ENCODE measurements around the gene CLCN5.

The CLCN5 gene

GRCh38 chrX:49932791-49933190, 10.4 kb downstream of the CLCN5 start:
- no peak overlapping the region for H3K4me3 ChIP-seq (ENCODE audit: low read depth in 1 of 2, low read length in 2 of 2)
- no peaks in the 10 kb centered on the region for H3K9me3 ChIP-seq (ENCODE audit: control insufficient read depth in 1 of 2, low read length in 2 of 2)
- H3K9ac ChIP-seq (ENCODE audit: low read depth in 1 of 2, low read length in 2 of 2), result no peak overlapping the region
- no peak overlapping the region for H3K27ac ChIP-seq (ENCODE audit: low read depth, low read length)
- H3K27me3 ChIP-seq (ENCODE audit: control insufficient read depth in 1 of 2, insufficient read depth in 2 of 2, low read length in 2 of 2), result no peaks in the 10 kb centered on the region
- H3K36me3 ChIP-seq (ENCODE audit: control insufficient read depth in 1 of 2, insufficient read depth in 2 of 2, low read length in 2 of 2), result no peaks in the 10 kb centered on the region
- H3K4me1 ChIP-seq (ENCODE audit: control insufficient read depth in 1 of 2, insufficient read depth in 2 of 2, low read length in 2 of 2), result no peaks in the 10 kb centered on the region

GRCh38 chrX:49934148-49934547, 11.8 kb downstream of the CLCN5 start:
- Histone ChIP-seq H3K4me3 (ENCODE audit: low read depth in 1 of 2, low read length in 2 of 2) (no peak overlapping the region), H3K36me3 (ENCODE audit: control insufficient read depth in 1 of 2, insufficient read depth in 2 of 2, low read length in 2 of 2) (no peaks in the 10 kb centered on the region), H3K27me3 (ENCODE audit: control insufficient read depth in 1 of 2, insufficient read depth in 2 of 2, low read length in 2 of 2) (no peaks in the 10 kb centered on the region), H3K9me3 (ENCODE audit: control insufficient read depth in 1 of 2, low read length in 2 of 2) (no peaks in the 10 kb centered on the region), H3K27ac (ENCODE audit: low read depth, low read length) (no peak overlapping the region), H3K9ac (ENCODE audit: low read depth in 1 of 2, low read length in 2 of 2) (no peak overlapping the region), H3K4me1 (ENCODE audit: control insufficient read depth in 1 of 2, insufficient read depth in 2 of 2, low read length in 2 of 2) (no peaks in the 10 kb centered on the region)

- no peaks in the 10 kb centered on the region for H3K4me1 ChIP-seq (ENCODE audit: control insufficient read depth in 1 of 2, insufficient read depth in 2 of 2, low read length in 2 of 2)
- no peaks in the 10 kb centered on the region for H3K9me3 ChIP-seq (ENCODE audit: control insufficient read depth in 1 of 2, low read length in 2 of 2)
- no peak overlapping the region for H3K4me3 ChIP-seq (ENCODE audit: low read depth in 1 of 2, low read length in 2 of 2)
- H3K27ac ChIP-seq (ENCODE audit: low read depth, low read length), result no peak overlapping the region
- H3K36me3 ChIP-seq (ENCODE audit: control insufficient read depth in 1 of 2, insufficient read depth in 2 of 2, low read length in 2 of 2), result no peaks in the 10 kb centered on the region
- H3K27me3 ChIP-seq (ENCODE audit: control insufficient read depth in 1 of 2, insufficient read depth in 2 of 2, low read length in 2 of 2), result no peaks in the 10 kb centered on the region
- H3K9ac ChIP-seq (ENCODE audit: low read depth in 1 of 2, low read length in 2 of 2), result no peak overlapping the region
These were observed 12.3 kb downstream of the CLCN5 start for GRCh38 chrX:49934729-49935128.

GRCh38 chrX:49947781-49948180, 25.4 kb downstream of the CLCN5 start:
- Histone ChIP-seq H3K4me3 (ENCODE audit: low read depth in 1 of 2, low read length in 2 of 2) (no peak overlapping the region), H3K27me3 (ENCODE audit: control insufficient read depth in 1 of 2, insufficient read depth in 2 of 2, low read length in 2 of 2) (no peaks in the 10 kb centered on the region), H3K9ac (ENCODE audit: low read depth in 1 of 2, low read length in 2 of 2) (no peak overlapping the region), H3K27ac (ENCODE audit: low read depth, low read length) (no peak overlapping the region), H3K36me3 (ENCODE audit: control insufficient read depth in 1 of 2, insufficient read depth in 2 of 2, low read length in 2 of 2) (no peaks in the 10 kb centered on the region), H3K9me3 (ENCODE audit: control insufficient read depth in 1 of 2, low read length in 2 of 2) (no peaks in the 10 kb centered on the region), H3K4me1 (ENCODE audit: control insufficient read depth in 1 of 2, insufficient read depth in 2 of 2, low read length in 2 of 2) (no peaks in the 10 kb centered on the region)

- Histone ChIP-seq H3K27me3 (ENCODE audit: control insufficient read depth in 1 of 2, insufficient read depth in 2 of 2, low read length in 2 of 2) (no peaks in the 10 kb centered on the region), H3K27ac (ENCODE audit: low read depth, low read length) (no peak overlapping the region), H3K4me1 (ENCODE audit: control insufficient read depth in 1 of 2, insufficient read depth in 2 of 2, low read length in 2 of 2) (no peaks in the 10 kb centered on the region), H3K9ac (ENCODE audit: low read depth in 1 of 2, low read length in 2 of 2) (no peak overlapping the region), H3K4me3 (ENCODE audit: low read depth in 1 of 2, low read length in 2 of 2) (no peak overlapping the region), H3K36me3 (ENCODE audit: control insufficient read depth in 1 of 2, insufficient read depth in 2 of 2, low read length in 2 of 2) (no peaks in the 10 kb centered on the region), H3K9me3 (ENCODE audit: control insufficient read depth in 1 of 2, low read length in 2 of 2) (no peaks in the 10 kb centered on the region)
These were observed 27.6 kb downstream of the CLCN5 start for GRCh38 chrX:49949961-49950360.

GRCh38 chrX:49951524-49952193, 29.3 kb downstream of the CLCN5 start:
- Histone ChIP-seq H3K4me3 (ENCODE audit: low read depth in 1 of 2, low read length in 2 of 2) (no peak overlapping the region), H3K27me3 (ENCODE audit: control insufficient read depth in 1 of 2, insufficient read depth in 2 of 2, low read length in 2 of 2) (no peaks in the 10 kb centered on the region), H3K27ac (ENCODE audit: low read depth, low read length) (no peak overlapping the region), H3K4me1 (ENCODE audit: control insufficient read depth in 1 of 2, insufficient read depth in 2 of 2, low read length in 2 of 2) (no peaks in the 10 kb centered on the region), H3K9ac (ENCODE audit: low read depth in 1 of 2, low read length in 2 of 2) (no peak overlapping the region), H3K36me3 (ENCODE audit: control insufficient read depth in 1 of 2, insufficient read depth in 2 of 2, low read length in 2 of 2) (no peaks in the 10 kb centered on the region), H3K9me3 (ENCODE audit: control insufficient read depth in 1 of 2, low read length in 2 of 2) (no peaks in the 10 kb centered on the region)

- Histone ChIP-seq H3K9me3 (ENCODE audit: control insufficient read depth in 1 of 2, low read length in 2 of 2) (no peaks in the 10 kb centered on the region), H3K27ac (ENCODE audit: low read depth, low read length) (no peak overlapping the region), H3K36me3 (ENCODE audit: control insufficient read depth in 1 of 2, insufficient read depth in 2 of 2, low read length in 2 of 2) (no peaks in the 10 kb centered on the region), H3K4me3 (ENCODE audit: low read depth in 1 of 2, low read length in 2 of 2) (no peak overlapping the region), H3K27me3 (ENCODE audit: control insufficient read depth in 1 of 2, insufficient read depth in 2 of 2, low read length in 2 of 2) (no peaks in the 10 kb centered on the region), H3K4me1 (ENCODE audit: control insufficient read depth in 1 of 2, insufficient read depth in 2 of 2, low read length in 2 of 2) (no peaks in the 10 kb centered on the region), H3K9ac (ENCODE audit: low read depth in 1 of 2, low read length in 2 of 2) (no peak overlapping the region)
These were observed 33.9 kb downstream of the CLCN5 start for GRCh38 chrX:49956313-49956712.

GRCh38 chrX:49958727-49959485, 36.5 kb downstream of the CLCN5 start:
- Histone ChIP-seq H3K4me3 (ENCODE audit: low read depth in 1 of 2, low read length in 2 of 2) (no peak overlapping the region), H3K36me3 (ENCODE audit: control insufficient read depth in 1 of 2, insufficient read depth in 2 of 2, low read length in 2 of 2) (no peaks in the 10 kb centered on the region), H3K9me3 (ENCODE audit: control insufficient read depth in 1 of 2, low read length in 2 of 2) (no peaks in the 10 kb centered on the region), H3K4me1 (ENCODE audit: control insufficient read depth in 1 of 2, insufficient read depth in 2 of 2, low read length in 2 of 2) (no peaks in the 10 kb centered on the region), H3K9ac (ENCODE audit: low read depth in 1 of 2, low read length in 2 of 2) (no peak overlapping the region), H3K27me3 (ENCODE audit: control insufficient read depth in 1 of 2, insufficient read depth in 2 of 2, low read length in 2 of 2) (no peaks in the 10 kb centered on the region), H3K27ac (ENCODE audit: low read depth, low read length) (no peak overlapping the region)

- Histone ChIP-seq H3K36me3 (ENCODE audit: control insufficient read depth in 1 of 2, insufficient read depth in 2 of 2, low read length in 2 of 2) (no peaks in the 10 kb centered on the region), H3K27ac (ENCODE audit: low read depth, low read length) (no peak overlapping the region), H3K9ac (ENCODE audit: low read depth in 1 of 2, low read length in 2 of 2) (no peak overlapping the region), H3K27me3 (ENCODE audit: control insufficient read depth in 1 of 2, insufficient read depth in 2 of 2, low read length in 2 of 2) (no peaks in the 10 kb centered on the region), H3K4me3 (ENCODE audit: low read depth in 1 of 2, low read length in 2 of 2) (no peak overlapping the region), H3K4me1 (ENCODE audit: control insufficient read depth in 1 of 2, insufficient read depth in 2 of 2, low read length in 2 of 2) (no peaks in the 10 kb centered on the region), H3K9me3 (ENCODE audit: control insufficient read depth in 1 of 2, low read length in 2 of 2) (no peaks in the 10 kb centered on the region)
These were observed 37.2 kb downstream of the CLCN5 start for GRCh38 chrX:49959602-49960001.

- H3K4me3 ChIP-seq (ENCODE audit: low read depth in 1 of 2, low read length in 2 of 2), result no peak overlapping the region
- H3K27me3 ChIP-seq (ENCODE audit: control insufficient read depth in 1 of 2, insufficient read depth in 2 of 2, low read length in 2 of 2), result no peaks in the 10 kb centered on the region
- H3K27ac ChIP-seq (ENCODE audit: low read depth, low read length), result no peak overlapping the region
- no peaks in the 10 kb centered on the region for H3K4me1 ChIP-seq (ENCODE audit: control insufficient read depth in 1 of 2, insufficient read depth in 2 of 2, low read length in 2 of 2)
- H3K36me3 ChIP-seq (ENCODE audit: control insufficient read depth in 1 of 2, insufficient read depth in 2 of 2, low read length in 2 of 2), result no peaks in the 10 kb centered on the region
- H3K9me3 ChIP-seq (ENCODE audit: control insufficient read depth in 1 of 2, low read length in 2 of 2), result no peaks in the 10 kb centered on the region
- no peak overlapping the region for H3K9ac ChIP-seq (ENCODE audit: low read depth in 1 of 2, low read length in 2 of 2)
These were observed 37.7 kb downstream of the CLCN5 start for GRCh38 chrX:49960061-49960460.

Measured in duodenal mucosa (tissue), 2 donors.